ENCODE measurements around the gene MID1. TPM values are rescaled to one million over a fixed set of nuclear protein-coding genes. Genes with fewer than 3 reads are reported as not detected.

Gene MID1
- total RNA-seq, 2 experiments from 2014 or later: 0.95 to 1.2 TPM

GRCh38 chrX:10533696-10534365, 86.6 kb downstream of the MID1 start:
- Mint-ChIP-seq H3K4me1 (ENCODE audit: low read depth) (no peaks in the 10 kb centered on the region), H3K27ac (no peak overlapping the region), H3K9me3 (peaks cover 2% of the 10 kb centered on the region), H3K36me3 (ENCODE audit: low read depth) (no peaks in the 10 kb centered on the region), H3K4me3 (no peak overlapping the region), H3K27me3 (ENCODE audit: low read depth) (no peaks in the 10 kb centered on the region)
- CTCF ChIA-PET: no interaction called here
- intact Hi-C loops (cut with micrococcal nuclease): no loop called here
- no peak for DNase-seq

- no peak for DNase-seq
- Mint-ChIP-seq H3K36me3 (ENCODE audit: low read depth) (no peaks in the 10 kb centered on the region), H3K27me3 (ENCODE audit: low read depth) (no peaks in the 10 kb centered on the region), H3K4me1 (ENCODE audit: low read depth) (no peaks in the 10 kb centered on the region), H3K9me3 (no peaks in the 10 kb centered on the region), H3K4me3 (no peak overlapping the region), H3K27ac (no peak overlapping the region)
- intact Hi-C loops (cut with micrococcal nuclease): no loop called here
- CTCF ChIA-PET: interaction anchor here (0.6 kb wide), 1 partner anchor 342 kb away, joined by 3 read pairs; no protein-coding TSS in a partner anchor
Observed at GRCh38 chrX:10531927-10532326, 88.5 kb downstream of the MID1 start.

GRCh38 chrX:10529344-10529743, 91.0 kb downstream of the MID1 start:
- DNase-seq: no peak
- Mint-ChIP-seq H3K27ac (no peak overlapping the region), H3K27me3 (ENCODE audit: low read depth) (no peaks in the 10 kb centered on the region), H3K36me3 (ENCODE audit: low read depth) (no peaks in the 10 kb centered on the region), H3K4me3 (no peak overlapping the region), H3K4me1 (ENCODE audit: low read depth) (no peaks in the 10 kb centered on the region), H3K9me3 (no peaks in the 10 kb centered on the region)
- intact Hi-C loops (cut with micrococcal nuclease): no loop called here
- CTCF ChIA-PET: no interaction called here

GRCh38 chrX:10526451-10526850, 93.9 kb downstream of the MID1 start:
- no peaks in the 10 kb centered on the region for H3K9me3 Mint-ChIP-seq
- intact Hi-C loops (cut with micrococcal nuclease): no loop called here

GRCh38 chrX:10525381-10526120, 94.8 kb downstream of the MID1 start:
- CTCF ChIA-PET: no interaction called here
- Mint-ChIP-seq H3K4me1 (ENCODE audit: low read depth) (no peaks in the 10 kb centered on the region), H3K36me3 (ENCODE audit: low read depth) (no peaks in the 10 kb centered on the region), H3K27me3 (ENCODE audit: low read depth) (no peaks in the 10 kb centered on the region), H3K4me3 (no peak overlapping the region), H3K27ac (no peak overlapping the region), H3K9me3 (no peaks in the 10 kb centered on the region)
- intact Hi-C loops (cut with micrococcal nuclease): no loop called here
- no peak for DNase-seq

More at GRCh38 chrX:10526451-10526850, 93.9 kb downstream of the MID1 start:
- DNase-seq: no peak
- H3K27me3 Mint-ChIP-seq (ENCODE audit: low read depth): no peaks in the 10 kb centered on the region
- no peaks in the 10 kb centered on the region for H3K4me1 Mint-ChIP-seq (ENCODE audit: low read depth)
- CTCF ChIA-PET: no interaction called here
- H3K27ac Mint-ChIP-seq: no peak overlapping the region
- no peak overlapping the region for H3K4me3 Mint-ChIP-seq
- H3K36me3 Mint-ChIP-seq (ENCODE audit: low read depth): no peaks in the 10 kb centered on the region

- intact Hi-C loops (cut with micrococcal nuclease): no loop called here
- Mint-ChIP-seq H3K27me3 (ENCODE audit: low read depth) (no peaks in the 10 kb centered on the region), H3K36me3 (ENCODE audit: low read depth) (no peaks in the 10 kb centered on the region), H3K27ac (no peak overlapping the region), H3K9me3 (no peaks in the 10 kb centered on the region), H3K4me1 (ENCODE audit: low read depth) (no peaks in the 10 kb centered on the region), H3K4me3 (no peak overlapping the region)
- CTCF ChIA-PET: no interaction called here
- no peak for DNase-seq
Observed at GRCh38 chrX:10524578-10524977, 95.8 kb downstream of the MID1 start.

- intact Hi-C loops (cut with micrococcal nuclease): no loop called here
- H3K4me1 Mint-ChIP-seq (ENCODE audit: low read depth): no peaks in the 10 kb centered on the region
- H3K4me3 Mint-ChIP-seq: no peak overlapping the region
- no peak for DNase-seq
- CTCF ChIA-PET: no interaction called here
- no peaks in the 10 kb centered on the region for H3K36me3 Mint-ChIP-seq (ENCODE audit: low read depth)
- H3K27me3 Mint-ChIP-seq (ENCODE audit: low read depth): no peaks in the 10 kb centered on the region
- no peaks in the 10 kb centered on the region for H3K9me3 Mint-ChIP-seq
- no peak overlapping the region for H3K27ac Mint-ChIP-seq
Observed at GRCh38 chrX:10519761-10520160, 100.6 kb downstream of the MID1 start.

- Mint-ChIP-seq H3K4me1 (ENCODE audit: low read depth) (no peaks in the 10 kb centered on the region), H3K27ac (no peak overlapping the region), H3K36me3 (ENCODE audit: low read depth) (no peaks in the 10 kb centered on the region), H3K9me3 (no peaks in the 10 kb centered on the region), H3K4me3 (no peak overlapping the region), H3K27me3 (ENCODE audit: low read depth) (no peaks in the 10 kb centered on the region)
- intact Hi-C loops (cut with micrococcal nuclease): no loop called here
- no peak for DNase-seq
- CTCF ChIA-PET: no interaction called here
Observed at GRCh38 chrX:10519278-10519677, 101.1 kb downstream of the MID1 start.

- Mint-ChIP-seq H3K9me3 (no peaks in the 10 kb centered on the region), H3K4me3 (no peak overlapping the region), H3K36me3 (ENCODE audit: low read depth) (no peaks in the 10 kb centered on the region), H3K27ac (no peak overlapping the region), H3K4me1 (ENCODE audit: low read depth) (no peaks in the 10 kb centered on the region), H3K27me3 (ENCODE audit: low read depth) (no peaks in the 10 kb centered on the region)
- no peak for DNase-seq
- CTCF ChIA-PET: no interaction called here
- intact Hi-C loops (cut with micrococcal nuclease): no loop called here
Observed at GRCh38 chrX:10518073-10518472, 102.3 kb downstream of the MID1 start.

GRCh38 chrX:10516781-10517322, 103.5 kb downstream of the MID1 start:
- intact Hi-C loops (cut with micrococcal nuclease): no loop called here
- Mint-ChIP-seq H3K4me3 (no peak overlapping the region), H3K36me3 (ENCODE audit: low read depth) (no peaks in the 10 kb centered on the region), H3K4me1 (ENCODE audit: low read depth) (no peaks in the 10 kb centered on the region), H3K9me3 (no peaks in the 10 kb centered on the region), H3K27me3 (ENCODE audit: low read depth) (no peaks in the 10 kb centered on the region), H3K27ac (no peak overlapping the region)
- DNase-seq: no peak
- CTCF ChIA-PET: no interaction called here

- no peak for DNase-seq
- intact Hi-C loops (cut with micrococcal nuclease): no loop called here
- H3K27me3 Mint-ChIP-seq (ENCODE audit: low read depth): no peaks in the 10 kb centered on the region
- H3K4me3 Mint-ChIP-seq: no peak overlapping the region
- no peaks in the 10 kb centered on the region for H3K4me1 Mint-ChIP-seq (ENCODE audit: low read depth)
- H3K36me3 Mint-ChIP-seq (ENCODE audit: low read depth): no peaks in the 10 kb centered on the region
- no peak overlapping the region for H3K27ac Mint-ChIP-seq
- no peaks in the 10 kb centered on the region for H3K9me3 Mint-ChIP-seq
- CTCF ChIA-PET: no interaction called here
Observed at GRCh38 chrX:10514891-10515290, 105.5 kb downstream of the MID1 start.

GRCh38 chrX:10513974-10514373, 106.4 kb downstream of the MID1 start:
- no peak for DNase-seq
- CTCF ChIA-PET: no interaction called here
- intact Hi-C loops (cut with micrococcal nuclease): no loop called here
- Mint-ChIP-seq H3K9me3 (no peaks in the 10 kb centered on the region), H3K4me1 (ENCODE audit: low read depth) (no peaks in the 10 kb centered on the region), H3K4me3 (no peak overlapping the region), H3K27ac (no peak overlapping the region), H3K36me3 (ENCODE audit: low read depth) (no peaks in the 10 kb centered on the region), H3K27me3 (ENCODE audit: low read depth) (no peaks in the 10 kb centered on the region)

- Mint-ChIP-seq H3K36me3 (ENCODE audit: low read depth) (no peaks in the 10 kb centered on the region), H3K9me3 (no peaks in the 10 kb centered on the region), H3K4me3 (no peak overlapping the region), H3K27ac (no peak overlapping the region), H3K27me3 (ENCODE audit: low read depth) (no peaks in the 10 kb centered on the region), H3K4me1 (ENCODE audit: low read depth) (no peaks in the 10 kb centered on the region)
- DNase-seq: no peak
- CTCF ChIA-PET: no interaction called here
- intact Hi-C loops (cut with micrococcal nuclease): no loop called here
Observed at GRCh38 chrX:10512741-10513140, 107.6 kb downstream of the MID1 start.

Data from activated naive CD4-positive, alpha-beta T cell treated with anti-CD3 and anti-CD28 coated beads for 36 hours (primary cell).